SK-N-MC (cell line): Measurements from ENCODE around the gene ERVMER34-1.

Experiments used
- DNase-seq: peaks from one replicate; pipeline ENCODE4 v3.0.0-alpha.2; 2011; ENCODE audit warnings: low read depth, low spot score
- H3K27ac ChIP-seq: fragments of 200-600 bp; sonication (generic); 2 replicates; pipeline ENCODE4 v1.5.1; 2016; ENCODE audit warnings: mixed run types
- H3K36me3 ChIP-seq: fragments of 200-600 bp; sonication (generic); 2 replicates; pipeline ENCODE4 v1.6.1; 2017; ENCODE audit warnings: antibody characterized with exemption, low read length, mixed read lengths; ENCODE audit not compliant: insufficient read depth
- H3K4me3 ChIP-seq: fragments of 200-600 bp; sonication (generic); 2 replicates; pipeline ENCODE4 v1.5.1; 2016
- H3K9ac ChIP-seq: fragments of 200-600 bp; sonication (generic); 2 replicates; pipeline ENCODE4 v1.8.0; 2017; ENCODE audit warnings: mixed run types, mixed read lengths; ENCODE audit not compliant: insufficient read length
- H3K9me3 ChIP-seq: fragments of 200-600 bp; sonication (generic); 2 replicates; pipeline ENCODE4 v1.6.1; 2017; ENCODE audit warnings: low read depth, mild to moderate bottlenecking, antibody characterized with exemption, low read length, moderate library complexity, mixed read lengths
- EZH2 ChIP-seq: fragments of 200-600 bp; sonication (generic); IDR thresholded peaks from one replicate; pipeline ENCODE4 v1.6.1; 2017; ENCODE audit warnings: antibody characterized with exemption
- FOXP2 ChIP-seq: optimal IDR thresholded peaks from 2 replicates; pipeline ENCODE3; 2011; ENCODE audit warnings: mild to moderate bottlenecking, moderate library complexity; ENCODE audit not compliant: insufficient read depth; ENCODE audit errors: extremely low read length, control extremely low read depth
- POLR2AphosphoS5 ChIP-seq: IDR thresholded peaks from 2 replicates; pipeline ENCODE4 v1.6.1; 2012; ENCODE audit warnings: mild to moderate bottlenecking, low read depth, low read length, borderline replicate concordance

Gene ERVMER34-1

DNA sequence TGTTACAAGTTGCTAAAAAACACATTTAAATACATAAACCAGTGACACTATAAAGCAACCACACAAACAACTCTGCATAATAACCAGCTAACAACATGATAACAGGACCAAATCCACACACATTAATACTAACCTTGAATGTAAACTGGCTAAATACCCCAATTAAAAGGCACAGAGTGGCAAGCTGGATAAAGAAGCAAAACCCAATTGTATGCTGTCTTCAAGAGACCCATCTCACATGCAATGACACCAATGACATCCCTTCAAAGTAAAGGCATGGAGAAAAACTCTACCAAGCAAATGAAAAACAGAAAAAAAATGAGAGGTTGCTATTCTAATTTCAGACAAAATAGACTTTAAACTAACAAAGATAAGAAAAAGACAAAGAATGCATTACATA, 57.7 kb downstream of the ERVMER34-1 start:
- Histone ChIP-seq H3K27ac (no peak overlapping the region), H3K4me3 (no peak overlapping the region), H3K9me3 (no peaks in the 10 kb centered on the region), H3K9ac (no peak overlapping the region), H3K36me3 (no peaks in the 10 kb centered on the region)
- no peak for TF ChIP-seq FOXP2
- TF ChIP-seq POLR2AphosphoS5, result no peak
- no peak for TF ChIP-seq EZH2
- no peak for DNase-seq
